Umbilical cord (tissue), 2 donors: Measurements from ENCODE around the gene SOCS1. TPM values are rescaled to one million over a fixed set of nuclear protein-coding genes. Genes with fewer than 3 reads are reported as not detected.

Experiments used
- DNase-seq: peaks from one replicate; pipeline ENCODE4 v3.0.0-alpha.2; 2015; ENCODE audit warnings: low spot score
- total RNA-seq: library from RNA; depleted of rRNA; stranded (reverse); fragments of >200 nt; gene quantifications from one replicate; pipeline ENCODE4 v1.2.3, GENCODE V29; 2014; ENCODE audit warnings: low replicate concordance; ENCODE audit not compliant: insufficient read depth

Gene SOCS1
- total RNA-seq, 1 donor from 2014 or later = 16.4 TPM

- DNase-seq = no peak
Observed at GRCh38 chr16:11245988-11246387, 10.0 kb downstream of the SOCS1 start.

GRCh38 chr16:11245222-11245737 is 10.7 kb downstream of the SOCS1 start:
- DNase-seq = no peak

GRCh38 chr16:11242658-11243057 is 13.3 kb downstream of the SOCS1 start:
- no peak for DNase-seq

GRCh38 chr16:11241480-11242204 is 14.4 kb downstream of the SOCS1 start:
- no peak for DNase-seq

- DNase-seq = no peak
Observed at GRCh38 chr16:11240636-11241473, 15.1 kb downstream of the SOCS1 start.

GRCh38 chr16:11239644-11240632 is 16.1 kb downstream of the SOCS1 start:
- no peak for DNase-seq

GRCh38 chr16:11238272-11239202 is 17.5 kb downstream of the SOCS1 start:
- DNase-seq = no peak

GRCh38 chr16:11236461-11237254 is 19.3 kb downstream of the SOCS1 start:
- DNase-seq = no peak

GRCh38 chr16:11235703-11235991 is 20.4 kb downstream of the SOCS1 start:
- DNase-seq = no peak

GRCh38 chr16:11234884-11235702 is 20.9 kb downstream of the SOCS1 start:
- DNase-seq = no peak

GRCh38 chr16:11233727-11234376 is 22.2 kb downstream of the SOCS1 start:
- no peak for DNase-seq

- no peak for DNase-seq
Observed at GRCh38 chr16:11232852-11233726, 22.9 kb downstream of the SOCS1 start.

GRCh38 chr16:11232302-11232851 is 23.6 kb downstream of the SOCS1 start:
- DNase-seq = no peak

GRCh38 chr16:11231367-11231970 is 24.5 kb downstream of the SOCS1 start:
- no peak for DNase-seq

GRCh38 chr16:11229906-11230305 is 26.1 kb downstream of the SOCS1 start:
- DNase-seq = no peak

- no peak for DNase-seq
Observed at GRCh38 chr16:11229432-11229831, 26.6 kb downstream of the SOCS1 start.
